ENCODE measurements around the gene UBA7.
"Not testable (repeated sequence)": the region's sequence is repeated elsewhere in the genome, so short reads cannot be mapped to it uniquely, and the experiment has no call there.

Gene UBA7

GRCh38 chr3:49785565-49786356 lies 28.0 kb downstream of the UBA7 start:
- peak in 1 of 2 experiments; percentile 5 for DNase-seq

GRCh38 chr3:49782277-49782676 lies 31.5 kb downstream of the UBA7 start:
- not testable (repeated sequence) for DNase-seq

- DNase-seq = no peak
These were observed 32.1 kb downstream of the UBA7 start for GRCh38 chr3:49781415-49782199.

- not testable (repeated sequence) for DNase-seq
These were observed 32.8 kb downstream of the UBA7 start for GRCh38 chr3:49780975-49781365.

- DNase-seq = no peak
These were observed 33.4 kb downstream of the UBA7 start for GRCh38 chr3:49780080-49780974.

- no peak for DNase-seq
These were observed 34.2 kb downstream of the UBA7 start for GRCh38 chr3:49779358-49780079.

- DNase-seq = not testable (repeated sequence)
These were observed 37.7 kb downstream of the UBA7 start for GRCh38 chr3:49776101-49776500.

GRCh38 chr3:49775538-49775937 lies 38.2 kb downstream of the UBA7 start:
- DNase-seq = no peak

- no peak for DNase-seq
These were observed 41.0 kb downstream of the UBA7 start for GRCh38 chr3:49772703-49773102.

- no peak for DNase-seq
These were observed 42.3 kb downstream of the UBA7 start for GRCh38 chr3:49771340-49771938.

GRCh38 chr3:49769926-49770325 lies 43.8 kb downstream of the UBA7 start:
- no peak for DNase-seq

- no peak for DNase-seq
These were observed 44.4 kb downstream of the UBA7 start for GRCh38 chr3:49769286-49769915.

- no peak for DNase-seq
These were observed 49.8 kb downstream of the UBA7 start for GRCh38 chr3:49763981-49764380.

GRCh38 chr3:49761661-49762060 lies 52.1 kb downstream of the UBA7 start:
- DNase-seq = no peak

- DNase-seq = no peak
These were observed 54.5 kb downstream of the UBA7 start for GRCh38 chr3:49759226-49759625.

- no peak for DNase-seq
These were observed 56.6 kb downstream of the UBA7 start for GRCh38 chr3:49757197-49757596.

- DNase-seq = no peak
These were observed 57.7 kb downstream of the UBA7 start for GRCh38 chr3:49756036-49756435.
